ENCODE data around the gene SORCS2. TPM values are rescaled to one million over a fixed set of nuclear protein-coding genes. Genes with fewer than 3 reads are reported as not detected.
A peak's percentile ranks its signal among the peaks of the same experiment; 100 is the strongest.

Gene SORCS2
- total RNA-seq, 2 experiments from 2014 or later = not detected

GRCh38 chr4:7248857-7249256, 56.5 kb downstream of the SORCS2 start:
- Mint-ChIP-seq H3K4me1 (ENCODE audit: low read depth) (no peaks in the 10 kb centered on the region), H3K4me3 (no peak overlapping the region), H3K27me3 (ENCODE audit: low read depth) (no peaks in the 10 kb centered on the region), H3K36me3 (ENCODE audit: low read depth) (no peaks in the 10 kb centered on the region), H3K9me3 (ENCODE audit: insufficient read depth) (no peaks in the 10 kb centered on the region), H3K27ac (no peak overlapping the region)
- ChIA-PET CTCF (no interaction called here), POLR2A (no interaction called here)
- DNase-seq = no peak
- ATAC-seq = no peak

GRCh38 chr4:7251321-7251720, 59.0 kb downstream of the SORCS2 start:
- ATAC-seq (no peak), DNase-seq (no peak)
- Mint-ChIP-seq H3K4me3 (no peak overlapping the region), H3K9me3 (ENCODE audit: insufficient read depth) (no peaks in the 10 kb centered on the region), H3K27ac (no peak overlapping the region), H3K4me1 (ENCODE audit: low read depth) (no peaks in the 10 kb centered on the region), H3K36me3 (ENCODE audit: low read depth) (no peaks in the 10 kb centered on the region), H3K27me3 (ENCODE audit: low read depth) (no peaks in the 10 kb centered on the region)
- CTCF ChIA-PET = no interaction called here
- POLR2A ChIA-PET = no interaction called here

- Mint-ChIP-seq H3K36me3 (ENCODE audit: low read depth) (no peaks in the 10 kb centered on the region), H3K4me1 (ENCODE audit: low read depth) (no peaks in the 10 kb centered on the region), H3K4me3 (no peak overlapping the region), H3K27ac (no peak overlapping the region), H3K27me3 (ENCODE audit: low read depth) (no peaks in the 10 kb centered on the region), H3K9me3 (ENCODE audit: insufficient read depth) (no peaks in the 10 kb centered on the region)
- DNase-seq = no peak
- ChIA-PET POLR2A (no interaction called here), CTCF (no interaction called here)
- ATAC-seq = no peak
Observed at GRCh38 chr4:7252051-7252450, 59.7 kb downstream of the SORCS2 start.

- ATAC-seq (no peak), DNase-seq (no peak)
- Mint-ChIP-seq H3K27ac (no peak overlapping the region), H3K4me3 (no peak overlapping the region), H3K36me3 (ENCODE audit: low read depth) (no peaks in the 10 kb centered on the region), H3K4me1 (ENCODE audit: low read depth) (no peaks in the 10 kb centered on the region), H3K9me3 (ENCODE audit: insufficient read depth) (no peaks in the 10 kb centered on the region), H3K27me3 (ENCODE audit: low read depth) (no peaks in the 10 kb centered on the region)
- ChIA-PET CTCF (no interaction called here), POLR2A (no interaction called here)
Observed at GRCh38 chr4:7252510-7253340, 60.4 kb downstream of the SORCS2 start.

- no peak for ATAC-seq
- H3K4me1 Mint-ChIP-seq (ENCODE audit: low read depth) = no peaks in the 10 kb centered on the region
- H3K27ac Mint-ChIP-seq = no peak overlapping the region
- H3K36me3 Mint-ChIP-seq (ENCODE audit: low read depth) = no peaks in the 10 kb centered on the region
- DNase-seq = no peak
- no peaks in the 10 kb centered on the region for H3K27me3 Mint-ChIP-seq (ENCODE audit: low read depth)
- CTCF ChIA-PET = no interaction called here
- no peaks in the 10 kb centered on the region for H3K9me3 Mint-ChIP-seq (ENCODE audit: insufficient read depth)
- POLR2A ChIA-PET = no interaction called here
- H3K4me3 Mint-ChIP-seq = no peak overlapping the region
Observed at GRCh38 chr4:7253341-7253700, 61.0 kb downstream of the SORCS2 start.

GRCh38 chr4:7253837-7254236, 61.5 kb downstream of the SORCS2 start:
- H3K4me1 Mint-ChIP-seq (ENCODE audit: low read depth) = no peaks in the 10 kb centered on the region
- ATAC-seq (no peak), DNase-seq (no peak)
- no peaks in the 10 kb centered on the region for H3K27me3 Mint-ChIP-seq (ENCODE audit: low read depth)
- no peak overlapping the region for H3K27ac Mint-ChIP-seq
- H3K9me3 Mint-ChIP-seq (ENCODE audit: insufficient read depth) = no peaks in the 10 kb centered on the region
- CTCF ChIA-PET = no interaction called here
- H3K36me3 Mint-ChIP-seq (ENCODE audit: low read depth) = no peaks in the 10 kb centered on the region
- H3K4me3 Mint-ChIP-seq = no peak overlapping the region
- POLR2A ChIA-PET = no interaction called here

- H3K36me3 Mint-ChIP-seq (ENCODE audit: low read depth) = no peaks in the 10 kb centered on the region
- ChIA-PET CTCF (no interaction called here), POLR2A (no interaction called here)
- no peak overlapping the region for H3K4me3 Mint-ChIP-seq
- H3K9me3 Mint-ChIP-seq (ENCODE audit: insufficient read depth) = no peaks in the 10 kb centered on the region
- H3K27ac Mint-ChIP-seq = peak overlapping the region; percentile 24
- ATAC-seq (no peak), DNase-seq (no peak)
- no peaks in the 10 kb centered on the region for H3K4me1 Mint-ChIP-seq (ENCODE audit: low read depth)
- H3K27me3 Mint-ChIP-seq (ENCODE audit: low read depth) = no peaks in the 10 kb centered on the region
Observed at GRCh38 chr4:7254736-7255487, 62.6 kb downstream of the SORCS2 start.

GRCh38 chr4:7255488-7255881, 63.1 kb downstream of the SORCS2 start:
- Mint-ChIP-seq H3K36me3 (ENCODE audit: low read depth) (no peaks in the 10 kb centered on the region), H3K27me3 (ENCODE audit: low read depth) (no peaks in the 10 kb centered on the region), H3K27ac (peak overlapping the region; percentile 24), H3K4me1 (ENCODE audit: low read depth) (no peaks in the 10 kb centered on the region), H3K4me3 (no peak overlapping the region), H3K9me3 (ENCODE audit: insufficient read depth) (no peaks in the 10 kb centered on the region)
- POLR2A ChIA-PET = no interaction called here
- DNase-seq (no peak), ATAC-seq (no peak)
- CTCF ChIA-PET = no interaction called here

GRCh38 chr4:7255996-7256395, 63.7 kb downstream of the SORCS2 start:
- ChIA-PET CTCF (no interaction called here), POLR2A (no interaction called here)
- ATAC-seq (no peak), DNase-seq (no peak)
- H3K9me3 Mint-ChIP-seq (ENCODE audit: insufficient read depth) = no peaks in the 10 kb centered on the region
- no peaks in the 10 kb centered on the region for H3K4me1 Mint-ChIP-seq (ENCODE audit: low read depth)
- H3K4me3 Mint-ChIP-seq = no peak overlapping the region
- no peaks in the 10 kb centered on the region for H3K27me3 Mint-ChIP-seq (ENCODE audit: low read depth)
- H3K27ac Mint-ChIP-seq = no peak overlapping the region
- no peaks in the 10 kb centered on the region for H3K36me3 Mint-ChIP-seq (ENCODE audit: low read depth)

- no peaks in the 10 kb centered on the region for H3K27me3 Mint-ChIP-seq (ENCODE audit: low read depth)
- POLR2A ChIA-PET = no interaction called here
- no peak overlapping the region for H3K4me3 Mint-ChIP-seq
- H3K27ac Mint-ChIP-seq = no peak overlapping the region
- ATAC-seq = no peak
- no peaks in the 10 kb centered on the region for H3K9me3 Mint-ChIP-seq (ENCODE audit: insufficient read depth)
- CTCF ChIA-PET = no interaction called here
- no peaks in the 10 kb centered on the region for H3K36me3 Mint-ChIP-seq (ENCODE audit: low read depth)
- no peaks in the 10 kb centered on the region for H3K4me1 Mint-ChIP-seq (ENCODE audit: low read depth)
- no peak for DNase-seq
Observed at GRCh38 chr4:7256984-7257810, 64.9 kb downstream of the SORCS2 start.

GRCh38 chr4:7259039-7259438, 66.7 kb downstream of the SORCS2 start:
- H3K4me1 Mint-ChIP-seq (ENCODE audit: low read depth) = no peaks in the 10 kb centered on the region
- no peak for ATAC-seq

GRCh38 chr4:7260569-7260968, 68.2 kb downstream of the SORCS2 start:
- no peaks in the 10 kb centered on the region for H3K9me3 Mint-ChIP-seq (ENCODE audit: insufficient read depth)
- no peak for ATAC-seq
- no peak overlapping the region for H3K27ac Mint-ChIP-seq
- no peak for DNase-seq
- H3K27me3 Mint-ChIP-seq (ENCODE audit: low read depth) = no peaks in the 10 kb centered on the region
- ChIA-PET CTCF (no interaction called here), POLR2A (no interaction called here)
- no peaks in the 10 kb centered on the region for H3K4me1 Mint-ChIP-seq (ENCODE audit: low read depth)
- H3K4me3 Mint-ChIP-seq = no peak overlapping the region
- no peaks in the 10 kb centered on the region for H3K36me3 Mint-ChIP-seq (ENCODE audit: low read depth)

More at GRCh38 chr4:7259039-7259438, 66.7 kb downstream of the SORCS2 start:
- no peaks in the 10 kb centered on the region for H3K36me3 Mint-ChIP-seq (ENCODE audit: low read depth)
- no peaks in the 10 kb centered on the region for H3K27me3 Mint-ChIP-seq (ENCODE audit: low read depth)
- no peak overlapping the region for H3K4me3 Mint-ChIP-seq
- no peak overlapping the region for H3K27ac Mint-ChIP-seq
- DNase-seq = no peak
- no peaks in the 10 kb centered on the region for H3K9me3 Mint-ChIP-seq (ENCODE audit: insufficient read depth)
- ChIA-PET POLR2A (no interaction called here), CTCF (no interaction called here)

All from activated CD8-positive, alpha-beta T cell treated with anti-CD3 and anti-CD28 coated beads, Interleukin-2, amount 10 ng/mL, durations not matched to agents 7 days and 5 days (primary cell).